BLaER1 (cell line): ENCODE results near the gene ZNF70.

Source experiments
- H3K27ac ChIP-seq: shearing (Covaris generic); formaldehyde crosslinking; 2 replicates; pipeline ENCODE4 v1.8.1; 2022
- H3K27me3 ChIP-seq: shearing (Covaris generic); formaldehyde crosslinking; 2 replicates; pipeline ENCODE4 v1.8.1; 2022
- H3K36me3 ChIP-seq: shearing (Covaris generic); formaldehyde crosslinking; 2 replicates; pipeline ENCODE4 v1.8.1; 2022
- H3K4me1 ChIP-seq: shearing (Covaris generic); formaldehyde crosslinking; 2 replicates; pipeline ENCODE4 v1.8.1; 2022
- H3K4me2 ChIP-seq: shearing (Covaris generic); formaldehyde crosslinking; 2 replicates; pipeline ENCODE4 v1.8.1; 2022
- H3K4me3 ChIP-seq: shearing (Covaris generic); formaldehyde crosslinking; 2 replicates; pipeline ENCODE4 v1.8.1; 2022
- H3K9ac ChIP-seq: shearing (Covaris generic); formaldehyde crosslinking; 2 replicates; pipeline ENCODE4 v1.8.1; 2022
- H3K9me3 ChIP-seq: shearing (Covaris generic); formaldehyde crosslinking; 2 replicates; pipeline ENCODE4 v1.8.1; 2022
- H4K20me1 ChIP-seq: shearing (Covaris generic); formaldehyde crosslinking; 2 replicates; pipeline ENCODE4 v1.8.1; 2022
- Cebpa-rat ChIP-seq: shearing (Covaris generic); IDR thresholded peaks from 2 replicates; pipeline ENCODE4 v1.8.1; 2022

ZNF70 gene

GRCh38 chr22:23696326-23696851 lies 54.5 kb downstream of the ZNF70 start:
- Histone ChIP-seq H3K9ac (peak overlapping the region; percentile 83), H3K4me3 (peak overlapping the region; percentile 52), H3K4me2 (peak overlapping the region; percentile 97), H3K36me3 (peaks cover 72% of the 10 kb centered on the region), H3K27me3 (no peaks in the 10 kb centered on the region), H3K9me3 (no peaks in the 10 kb centered on the region), H4K20me1 (peaks cover 15% of the 10 kb centered on the region; the same call in 1 of the 2 replicates), H3K27ac (peak overlapping the region; percentile 98), H3K4me1 (peaks cover 78% of the 10 kb centered on the region)
- peak; percentile 70; the same call in 1 of the 2 replicates for TF ChIP-seq Cebpa-rat

GRCh38 chr22:23695571-23696325 lies 55.2 kb downstream of the ZNF70 start:
- H3K27me3 ChIP-seq = no peaks in the 10 kb centered on the region
- H3K9ac ChIP-seq = peak overlapping the region; percentile 83
- H3K4me3 ChIP-seq = peak overlapping the region; percentile 52
- H4K20me1 ChIP-seq = peaks cover 8% of the 10 kb centered on the region; the same call in 1 of the 2 replicates
- H3K4me2 ChIP-seq = peak overlapping the region; percentile 97
- H3K9me3 ChIP-seq = no peaks in the 10 kb centered on the region
- H3K4me1 ChIP-seq = peaks cover 81% of the 10 kb centered on the region
- H3K36me3 ChIP-seq = peaks cover 72% of the 10 kb centered on the region
- peak overlapping the region; percentile 98 for H3K27ac ChIP-seq
- TF ChIP-seq Cebpa-rat = no peak

DNA sequence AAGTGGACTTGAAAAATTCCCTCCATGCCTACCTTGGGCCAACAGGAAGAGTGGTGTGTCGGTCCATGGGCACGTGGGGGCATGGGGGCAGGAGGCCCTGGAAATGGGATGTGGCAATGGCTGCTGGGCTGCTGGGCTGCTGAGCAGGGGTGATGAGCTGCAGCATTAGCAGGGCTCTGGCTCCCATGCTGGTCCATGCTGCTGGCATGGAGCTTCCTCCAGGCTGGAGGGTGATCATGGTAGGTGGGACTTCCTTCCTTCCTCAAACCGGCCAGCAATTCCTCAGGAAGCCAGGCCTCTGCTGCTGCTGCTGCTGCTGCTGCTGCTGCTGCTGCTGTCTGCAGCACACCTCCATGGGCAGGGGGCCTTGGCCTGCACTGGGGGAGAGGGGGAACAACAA lies 55.8 kb downstream of the ZNF70 start:
- Histone ChIP-seq H3K4me3 (peak overlapping the region; percentile 52; the same call in 1 of the 2 replicates), H4K20me1 (peaks cover 2% of the 10 kb centered on the region; the same call in 1 of the 2 replicates), H3K4me1 (peaks cover 81% of the 10 kb centered on the region), H3K9ac (peak overlapping the region; percentile 83), H3K4me2 (peak overlapping the region; percentile 97), H3K36me3 (peaks cover 72% of the 10 kb centered on the region), H3K27me3 (no peaks in the 10 kb centered on the region), H3K27ac (peak overlapping the region; percentile 98), H3K9me3 (no peaks in the 10 kb centered on the region)
- no peak for TF ChIP-seq Cebpa-rat

- no peaks in the 10 kb centered on the region for H3K9me3 ChIP-seq
- TF ChIP-seq Cebpa-rat = no peak
- H4K20me1 ChIP-seq = no peaks in the 10 kb centered on the region
- H3K4me2 ChIP-seq = peak overlapping the region; percentile 97
- no peak overlapping the region for H3K4me3 ChIP-seq
- H3K27me3 ChIP-seq = no peaks in the 10 kb centered on the region
- peak overlapping the region; percentile 98 for H3K27ac ChIP-seq
- peaks cover 81% of the 10 kb centered on the region for H3K4me1 ChIP-seq
- peaks cover 72% of the 10 kb centered on the region for H3K36me3 ChIP-seq
- H3K9ac ChIP-seq = no peak overlapping the region
These were observed 56.8 kb downstream of the ZNF70 start for GRCh38 chr22:23693979-23694680.

GRCh38 chr22:23692598-23693291 lies 58.2 kb downstream of the ZNF70 start:
- H3K4me3 ChIP-seq = no peak overlapping the region
- peak overlapping the region; percentile 47 for H3K4me2 ChIP-seq
- H3K27ac ChIP-seq = no peak overlapping the region
- no peaks in the 10 kb centered on the region for H3K27me3 ChIP-seq
- no peaks in the 10 kb centered on the region for H4K20me1 ChIP-seq
- H3K4me1 ChIP-seq = peaks cover 67% of the 10 kb centered on the region
- peaks cover 71% of the 10 kb centered on the region for H3K36me3 ChIP-seq
- no peaks in the 10 kb centered on the region for H3K9me3 ChIP-seq
- no peak overlapping the region for H3K9ac ChIP-seq
- TF ChIP-seq Cebpa-rat = no peak

DNA sequence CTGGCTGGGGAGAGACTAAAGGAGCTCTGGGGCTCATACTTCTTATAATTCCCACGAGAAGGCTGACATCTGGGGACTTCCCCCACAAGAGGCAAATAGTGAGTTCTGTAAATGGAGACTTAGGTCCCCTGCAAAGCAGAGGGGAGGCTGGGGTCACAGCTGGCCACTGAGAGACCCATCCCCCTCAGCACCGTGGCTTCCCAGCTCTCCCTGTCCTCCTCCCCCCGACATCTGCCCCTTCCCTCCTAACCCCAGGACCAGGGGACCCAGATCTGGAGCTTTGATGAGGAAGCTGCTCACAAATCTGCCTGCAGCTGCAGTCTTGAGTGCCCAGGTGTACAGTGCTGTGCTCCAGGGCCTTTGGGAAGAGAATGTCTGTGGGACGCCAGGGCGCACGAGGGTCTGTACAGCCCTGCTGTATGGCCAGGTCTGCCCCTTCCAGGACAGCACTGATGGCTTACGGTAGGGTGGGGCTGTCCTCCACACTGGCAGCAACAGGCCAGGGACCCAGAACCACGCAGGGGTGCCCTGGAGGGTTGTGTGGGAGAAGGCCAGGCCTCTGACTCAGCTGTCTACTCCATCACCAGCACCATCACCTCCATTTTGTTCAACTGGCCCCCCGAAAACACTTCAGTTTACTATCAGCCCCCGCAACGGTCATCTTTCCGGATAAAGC lies 59.0 kb downstream of the ZNF70 start:
- Histone ChIP-seq H3K27me3 (no peaks in the 10 kb centered on the region), H4K20me1 (no peaks in the 10 kb centered on the region), H3K27ac (peak overlapping the region; percentile 45), H3K36me3 (peaks cover 73% of the 10 kb centered on the region), H3K9ac (0 out of 2 replicates have a peak overlapping the region, but pooled peaks have one; percentile 4), H3K9me3 (no peaks in the 10 kb centered on the region), H3K4me1 (peaks cover 64% of the 10 kb centered on the region), H3K4me2 (peak overlapping the region; percentile 47), H3K4me3 (no peak overlapping the region)
- no peak for TF ChIP-seq Cebpa-rat

DNA sequence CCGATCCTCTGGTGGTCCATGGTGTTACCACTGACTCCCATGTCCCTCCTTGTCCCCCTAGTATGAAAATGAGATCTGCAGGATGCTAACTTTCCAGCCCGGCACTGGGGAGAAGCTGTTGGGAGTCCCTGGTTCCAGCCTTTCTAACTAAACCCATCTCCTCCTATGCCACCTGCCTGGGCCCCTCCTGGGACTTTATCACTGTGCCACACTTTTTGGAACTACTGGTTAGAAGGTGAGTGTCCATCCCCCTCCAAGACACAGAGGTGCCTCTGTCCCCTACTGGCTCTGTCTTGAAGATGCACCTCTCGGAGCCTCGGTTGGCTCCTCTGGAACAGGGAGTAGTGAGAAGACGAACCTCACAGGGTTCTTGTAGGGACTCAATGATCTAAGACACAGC lies 60.2 kb downstream of the ZNF70 start, which contains the start of gene RGL4:
RGL4 (plus strand) TSS at position 301 of the 400 bp plus-strand sequence. CDS start 1,018 bp downstream, outside the sequence.
- peak within 1 kb of the TSS; percentile 45 for H3K27ac ChIP-seq
- peaks cover 56% of the 10 kb centered on the region for H3K4me1 ChIP-seq
- no peaks in the 10 kb centered on the region for H3K27me3 ChIP-seq
- no peaks in the 10 kb centered on the region for H3K9me3 ChIP-seq
- H3K4me3 ChIP-seq = no peak within 1 kb of the TSS
- 0 out of 2 replicates have a peak within 1 kb of the TSS, but pooled peaks have one; percentile 4 for H3K9ac ChIP-seq
- H3K4me2 ChIP-seq = peak within 1 kb of the TSS; percentile 47
- no peak for TF ChIP-seq Cebpa-rat
- H3K36me3 ChIP-seq = peaks cover 73% of the 10 kb centered on the region
- no peaks in the 10 kb centered on the region for H4K20me1 ChIP-seq

DNA sequence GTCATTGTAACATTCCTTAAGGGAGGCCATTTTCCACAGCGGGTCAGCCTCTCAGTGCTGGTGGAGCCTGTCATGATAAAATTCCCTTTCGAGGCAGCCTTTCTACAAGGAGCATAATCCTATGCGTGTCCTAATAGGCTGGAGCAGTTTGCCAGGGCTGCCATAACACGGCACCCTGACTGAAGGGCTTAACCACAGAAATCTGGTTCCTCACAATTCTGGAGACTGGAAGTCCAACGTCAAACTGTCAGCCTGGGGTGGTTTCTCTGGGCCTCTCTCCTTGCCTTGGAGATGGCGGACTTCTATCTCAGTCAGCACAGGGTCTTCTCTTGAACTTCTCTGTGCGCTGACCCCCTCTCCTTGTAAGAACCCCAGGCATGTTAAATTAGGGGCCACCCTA lies 61.5 kb downstream of the ZNF70 start:
- H3K9ac ChIP-seq = no peak overlapping the region
- peaks cover 67% of the 10 kb centered on the region for H3K36me3 ChIP-seq
- no peaks in the 10 kb centered on the region for H4K20me1 ChIP-seq
- H3K9me3 ChIP-seq = no peaks in the 10 kb centered on the region
- H3K4me2 ChIP-seq = no peak overlapping the region
- peaks cover 43% of the 10 kb centered on the region for H3K4me1 ChIP-seq
- H3K27me3 ChIP-seq = no peaks in the 10 kb centered on the region
- no peak overlapping the region for H3K4me3 ChIP-seq
- H3K27ac ChIP-seq = no peak overlapping the region
- no peak for TF ChIP-seq Cebpa-rat
